Epithelial cell of prostate (primary cell): ENCODE results near the gene PRAMEF11.

Experiments
- DNase-seq: peaks from one replicate; pipeline ENCODE4 v3.0.0-alpha.2; 2011; ENCODE audit warnings: low read depth, low spot score
- H3K27ac ChIP-seq: fragments of 450-650 bp; 2 replicates; pipeline ENCODE4 v1.5.1; 2017; ENCODE audit warnings: mild to moderate bottlenecking

PRAMEF11 gene

DNA sequence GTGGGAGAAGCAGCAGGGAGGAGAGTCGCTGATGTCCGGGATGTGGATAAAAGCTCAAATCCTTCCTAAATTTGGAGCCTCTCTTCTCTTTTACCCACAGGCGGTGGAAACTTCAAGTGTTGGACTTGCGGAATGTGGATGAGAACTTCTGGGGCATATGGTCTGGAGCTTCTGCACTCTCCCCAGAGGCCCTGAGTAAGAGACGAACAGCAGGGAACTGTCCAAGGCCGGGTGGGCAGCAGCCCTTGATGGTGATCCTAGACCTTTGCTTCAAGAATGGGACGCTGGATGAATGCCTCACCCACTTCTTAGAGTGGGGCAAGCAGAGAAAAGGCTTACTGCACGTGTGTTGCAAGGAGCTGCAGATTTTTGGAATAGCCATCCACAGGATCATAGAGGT lies 55.8 kb downstream of the PRAMEF11 start:
- no peak overlapping the region for H3K27ac ChIP-seq
- no peak for DNase-seq

DNA sequence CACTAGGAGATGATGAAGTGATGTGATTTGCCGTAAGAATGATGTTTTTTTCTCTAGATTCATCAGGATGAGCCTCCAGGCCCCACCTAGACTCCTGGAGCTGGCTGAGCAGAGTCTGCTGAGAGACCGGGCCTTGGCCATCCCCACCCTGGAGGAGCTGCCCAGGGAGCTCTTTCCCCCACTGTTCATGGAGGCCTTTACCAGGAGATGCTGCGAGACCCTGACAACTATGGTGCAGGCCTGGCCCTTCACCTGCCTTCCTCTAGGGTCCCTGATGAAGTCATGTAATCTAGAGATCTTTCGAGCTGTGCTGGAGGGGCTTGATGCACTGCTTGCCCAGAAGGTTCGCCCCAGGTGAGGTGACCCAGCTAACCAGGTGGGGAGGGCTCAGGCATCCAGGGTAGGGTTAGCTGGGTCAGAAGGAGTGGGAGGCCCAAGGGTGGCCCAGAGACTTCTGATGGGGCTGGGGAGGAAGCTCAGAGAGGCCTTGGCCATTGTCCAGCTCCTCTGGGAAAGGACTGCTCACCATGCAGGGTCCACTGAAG lies 56.3 kb downstream of the PRAMEF11 start:
- no peak for DNase-seq
- H3K27ac ChIP-seq = no peak overlapping the region
